DND-41 (cell line): ENCODE data around the gene YPEL5.

Source experiments
- EZH2 ChIP-seq: IDR thresholded peaks from 3 replicates; pipeline ENCODE4 v1.6.1; 2012; ENCODE audit warnings: borderline replicate concordance, low read depth, mild to moderate bottlenecking, moderate library complexity, low read length, inconsistent platforms; ENCODE audit not compliant: severe bottlenecking
- TF ChIP-seq, protein P1 (sequence below): IDR thresholded peaks from 2 replicates; pipeline ENCODE4 v1.5.1; 2012; ENCODE audit warnings: borderline replicate concordance, low read length, moderate library complexity, mild to moderate bottlenecking; ENCODE audit not compliant: poor library complexity, severe bottlenecking; ENCODE audit errors: extremely low read depth

GRCh38 chr2:30110773-30111172 is 36.0 kb upstream of the YPEL5 start:
- TF ChIP-seq, protein P1, sequence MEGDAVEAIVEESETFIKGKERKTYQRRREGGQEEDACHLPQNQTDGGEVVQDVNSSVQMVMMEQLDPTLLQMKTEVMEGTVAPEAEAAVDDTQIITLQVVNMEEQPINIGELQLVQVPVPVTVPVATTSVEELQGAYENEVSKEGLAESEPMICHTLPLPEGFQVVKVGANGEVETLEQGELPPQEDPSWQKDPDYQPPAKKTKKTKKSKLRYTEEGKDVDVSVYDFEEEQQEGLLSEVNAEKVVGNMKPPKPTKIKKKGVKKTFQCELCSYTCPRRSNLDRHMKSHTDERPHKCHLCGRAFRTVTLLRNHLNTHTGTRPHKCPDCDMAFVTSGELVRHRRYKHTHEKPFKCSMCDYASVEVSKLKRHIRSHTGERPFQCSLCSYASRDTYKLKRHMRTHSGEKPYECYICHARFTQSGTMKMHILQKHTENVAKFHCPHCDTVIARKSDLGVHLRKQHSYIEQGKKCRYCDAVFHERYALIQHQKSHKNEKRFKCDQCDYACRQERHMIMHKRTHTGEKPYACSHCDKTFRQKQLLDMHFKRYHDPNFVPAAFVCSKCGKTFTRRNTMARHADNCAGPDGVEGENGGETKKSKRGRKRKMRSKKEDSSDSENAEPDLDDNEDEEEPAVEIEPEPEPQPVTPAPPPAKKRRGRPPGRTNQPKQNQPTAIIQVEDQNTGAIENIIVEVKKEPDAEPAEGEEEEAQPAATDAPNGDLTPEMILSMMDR = no peak
- no peak for TF ChIP-seq EZH2
